ENCODE data around the gene SARNP.

Gene SARNP

GRCh38 chr12:55814257-55814656, 3.3 kb downstream of the SARNP start:
- TF ChIP-seq CTCF (IDR thresholded peaks at IDR 0.05; ENCODE audit: low read depth, low read length), result no peak
- no peak overlapping the region for H3K4me3 ChIP-seq (ENCODE audit: low read depth, low read length)

- TF ChIP-seq CTCF (IDR thresholded peaks at IDR 0.05; ENCODE audit: low read depth, low read length), result no peak
These were observed 5.4 kb downstream of the SARNP start for GRCh38 chr12:55812088-55812487.

GRCh38 chr12:55809274-55809673, 8.2 kb downstream of the SARNP start:
- TF ChIP-seq CTCF (IDR thresholded peaks at IDR 0.05; ENCODE audit: low read depth, low read length), result no peak
- no peak overlapping the region for H3K4me3 ChIP-seq (ENCODE audit: low read depth, low read length)

More at GRCh38 chr12:55812088-55812487, 5.4 kb downstream of the SARNP start:
- H3K4me3 ChIP-seq (ENCODE audit: low read depth, low read length), result no peak overlapping the region

- H3K4me3 ChIP-seq (ENCODE audit: low read depth, low read length), result no peak overlapping the region
These were observed 10.5 kb downstream of the SARNP start for GRCh38 chr12:55806982-55807381.

GRCh38 chr12:55797550-55797949, 20.0 kb downstream of the SARNP start:
- no peak for TF ChIP-seq CTCF (IDR thresholded peaks at IDR 0.05; ENCODE audit: low read depth, low read length)

More at GRCh38 chr12:55806982-55807381, 10.5 kb downstream of the SARNP start:
- TF ChIP-seq CTCF (IDR thresholded peaks at IDR 0.05; ENCODE audit: low read depth, low read length), result no peak

GRCh38 chr12:55797068-55797467, 20.5 kb downstream of the SARNP start:
- TF ChIP-seq CTCF (IDR thresholded peaks at IDR 0.05; ENCODE audit: low read depth, low read length), result peak; percentile 13; the same call in 1 of the 2 replicates

More at GRCh38 chr12:55797550-55797949, 20.0 kb downstream of the SARNP start:
- H3K4me3 ChIP-seq (ENCODE audit: low read depth, low read length), result no peak overlapping the region

GRCh38 chr12:55795950-55796349, 21.6 kb downstream of the SARNP start:
- H3K4me3 ChIP-seq (ENCODE audit: low read depth, low read length), result no peak overlapping the region

More at GRCh38 chr12:55797068-55797467, 20.5 kb downstream of the SARNP start:
- H3K4me3 ChIP-seq (ENCODE audit: low read depth, low read length), result no peak overlapping the region

More at GRCh38 chr12:55795950-55796349, 21.6 kb downstream of the SARNP start:
- no peak for TF ChIP-seq CTCF (IDR thresholded peaks at IDR 0.05; ENCODE audit: low read depth, low read length)

Data from WI38 (cell line).